GM12891 (cell line): ENCODE results near the gene CHST9.

ENCODE experiments used
- PAX5 ChIP-seq: IDR thresholded peaks from 2 replicates; pipeline ENCODE4 v1.6.1; 2011; ENCODE audit warnings: low read length, moderate library complexity, mild to moderate bottlenecking; ENCODE audit not compliant: insufficient read depth, severe bottlenecking
- POLR2A ChIP-seq: IDR thresholded peaks from 2 replicates; pipeline ENCODE4 v1.6.1; 2011; ENCODE audit warnings: low read depth, low read length, control low read depth
- POLR2AphosphoS5 ChIP-seq: IDR thresholded peaks from 2 replicates; pipeline ENCODE4 v1.6.1; 2011; ENCODE audit warnings: low read depth, low read length, control low read depth
- SPI1 ChIP-seq: IDR thresholded peaks from 2 replicates; pipeline ENCODE4 v1.6.1; 2011; ENCODE audit warnings: low read depth, low read length, control low read depth
- TAF1 ChIP-seq: IDR thresholded peaks from 2 replicates; pipeline ENCODE4 v1.6.1; 2011; ENCODE audit warnings: low read depth, low read length, control low read depth

GRCh38 chr18:26888259-26888658 is 296.8 kb downstream of the CHST9 start:
- TF ChIP-seq POLR2A (no peak), TAF1 (no peak), POLR2AphosphoS5 (no peak), PAX5 (no peak), SPI1 (no peak)
